ENCODE results near the gene OPHN1.
"Not testable (repeated sequence)": the region's sequence is repeated elsewhere in the genome, so short reads cannot be mapped to it uniquely, and the experiment has no call there.

OPHN1 gene

GRCh38 chrX:68273887-68274286, 159.4 kb downstream of the OPHN1 start:
- H4K12ac ChIP-seq (ENCODE audit: low read depth, low read length), result no peak overlapping the region
- H3K27me3 ChIP-seq (ENCODE audit: insufficient read depth, low read length), result no peaks in the 10 kb centered on the region
- no peak overlapping the region for H2AK5ac ChIP-seq (ENCODE audit: low read length)
- no peak for DNase-seq
- no peak overlapping the region for H4K8ac ChIP-seq (ENCODE audit: low read depth, low read length)
- H3K27ac ChIP-seq (ENCODE audit: low read depth, low read length), result no peak overlapping the region
- H3K14ac ChIP-seq (ENCODE audit: low read length), result no peak overlapping the region
- no peak overlapping the region for H2BK120ac ChIP-seq (ENCODE audit: insufficient read depth, low read length, poor library complexity)
- H2BK12ac ChIP-seq (ENCODE audit: low read length), result no peak overlapping the region
- no peak overlapping the region for H2BK5ac ChIP-seq (ENCODE audit: low read depth, low read length, poor library complexity)
- no peak overlapping the region for H3K4ac ChIP-seq (ENCODE audit: low read depth, low read length)
- no CpG with 5 or more reads among the region's 1 CpG for WGBS (ENCODE audit: extremely low coverage, insufficient coverage, insufficient read length)
- no peaks in the 10 kb centered on the region for H3K4me1 ChIP-seq (ENCODE audit: control insufficient read depth in 1 of 2, insufficient read depth in 2 of 2, low read length in 2 of 2)
- H3K23ac ChIP-seq (ENCODE audit: low read length), result no peak overlapping the region
- no peaks in the 10 kb centered on the region for H3K9me3 ChIP-seq (ENCODE audit: insufficient read depth, low read depth, low read length)
- H4K91ac ChIP-seq (ENCODE audit: low read depth, low read length), result no peak overlapping the region
- H3K79me1 ChIP-seq (ENCODE audit: low read length), result no peaks in the 10 kb centered on the region
- H3K18ac ChIP-seq (ENCODE audit: low read length), result no peak overlapping the region
- no peak overlapping the region for H2AFZ ChIP-seq (ENCODE audit: insufficient read depth, low read length, poor library complexity)
- no peak overlapping the region for H3K4me3 ChIP-seq (ENCODE audit: low read depth, low read length)
- no peaks in the 10 kb centered on the region for H3K36me3 ChIP-seq (ENCODE audit: control insufficient read depth in 1 of 2, insufficient read depth in 2 of 2, low read length in 2 of 2)
- no peak overlapping the region for H3K9ac ChIP-seq (ENCODE audit: low read length)
- H3K79me2 ChIP-seq (ENCODE audit: control insufficient read depth, insufficient read depth, low read length, poor library complexity), result no peaks in the 10 kb centered on the region
- H3K4me2 ChIP-seq (ENCODE audit: low read length), result no peak overlapping the region

- H3K4ac ChIP-seq (ENCODE audit: low read depth, low read length); H3K36me3 ChIP-seq (ENCODE audit: control insufficient read depth in 1 of 2, insufficient read depth in 2 of 2, low read length in 2 of 2); H3K4me2 ChIP-seq (ENCODE audit: low read length); H3K18ac ChIP-seq (ENCODE audit: low read length); DNase-seq; H3K79me2 ChIP-seq (ENCODE audit: control insufficient read depth, insufficient read depth, low read length, poor library complexity); H2BK12ac ChIP-seq (ENCODE audit: low read length); H3K27ac ChIP-seq (ENCODE audit: low read depth, low read length); H2AK5ac ChIP-seq (ENCODE audit: low read length); H4K91ac ChIP-seq (ENCODE audit: low read depth, low read length); H4K8ac ChIP-seq (ENCODE audit: low read depth, low read length); H3K27me3 ChIP-seq (ENCODE audit: insufficient read depth, low read length); H4K12ac ChIP-seq (ENCODE audit: low read depth, low read length); H2BK120ac ChIP-seq (ENCODE audit: insufficient read depth, low read length, poor library complexity); H2AFZ ChIP-seq (ENCODE audit: insufficient read depth, low read length, poor library complexity); H3K4me1 ChIP-seq (ENCODE audit: control insufficient read depth in 1 of 2, insufficient read depth in 2 of 2, low read length in 2 of 2); H3K4me3 ChIP-seq (ENCODE audit: low read depth, low read length); H3K9me3 ChIP-seq (ENCODE audit: insufficient read depth, low read depth, low read length); H3K79me1 ChIP-seq (ENCODE audit: low read length); H3K9ac ChIP-seq (ENCODE audit: low read length); H3K23ac ChIP-seq (ENCODE audit: low read length); H3K14ac ChIP-seq (ENCODE audit: low read length); H2BK5ac ChIP-seq (ENCODE audit: low read depth, low read length, poor library complexity): not testable (repeated sequence)
- WGBS (ENCODE audit: extremely low coverage, insufficient coverage, insufficient read length), result no CpG with 5 or more reads among the region's 9 CpGs
These were observed 168.5 kb downstream of the OPHN1 start for GRCh38 chrX:68264793-68265192.

DNA sequence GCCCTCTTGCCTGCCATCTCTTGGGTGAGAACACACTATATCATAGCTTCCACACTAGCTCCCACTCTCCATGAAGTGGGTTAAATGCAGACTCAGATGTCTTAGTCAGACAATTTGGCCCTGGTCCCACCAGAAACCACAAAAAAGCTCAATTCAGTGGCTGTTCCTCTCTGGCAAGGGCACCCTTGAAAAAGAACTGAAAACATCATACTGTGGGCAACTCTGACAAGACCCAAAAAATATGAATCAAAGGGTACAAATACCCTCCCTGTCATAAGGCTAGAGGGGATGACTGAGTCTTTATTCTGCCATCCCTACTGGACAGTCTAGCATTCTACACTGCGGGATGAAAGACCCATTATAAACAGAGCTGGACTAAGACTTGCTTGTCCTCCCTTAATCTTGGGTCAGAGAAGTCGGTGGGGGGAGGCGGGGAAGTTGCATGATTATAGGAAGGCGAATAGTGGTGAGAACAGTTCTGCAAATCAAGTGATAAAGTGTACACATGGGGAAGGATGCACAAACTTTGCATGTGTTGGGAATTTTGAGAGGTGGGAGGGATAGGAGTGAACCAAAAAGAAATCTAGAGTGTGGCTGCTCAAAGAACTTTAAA, 172.1 kb downstream of the OPHN1 start:
- Histone ChIP-seq H3K27me3 (ENCODE audit: insufficient read depth, low read length) (no peaks in the 10 kb centered on the region), H3K4me2 (ENCODE audit: low read length) (no peak overlapping the region), H3K36me3 (ENCODE audit: control insufficient read depth in 1 of 2, insufficient read depth in 2 of 2, low read length in 2 of 2) (no peaks in the 10 kb centered on the region), H3K4me1 (ENCODE audit: control insufficient read depth in 1 of 2, insufficient read depth in 2 of 2, low read length in 2 of 2) (no peaks in the 10 kb centered on the region), H3K18ac (ENCODE audit: low read length) (no peak overlapping the region), H3K9ac (ENCODE audit: low read length) (no peak overlapping the region), H2BK12ac (ENCODE audit: low read length) (no peak overlapping the region), H2AK5ac (ENCODE audit: low read length) (no peak overlapping the region), H3K9me3 (ENCODE audit: insufficient read depth, low read depth, low read length) (no peaks in the 10 kb centered on the region), H3K4ac (ENCODE audit: low read depth, low read length) (no peak overlapping the region), H4K12ac (ENCODE audit: low read depth, low read length) (no peak overlapping the region), H2BK120ac (ENCODE audit: insufficient read depth, low read length, poor library complexity) (no peak overlapping the region), H2AFZ (ENCODE audit: insufficient read depth, low read length, poor library complexity) (no peak overlapping the region), H3K14ac (ENCODE audit: low read length) (no peak overlapping the region), H2BK5ac (ENCODE audit: low read depth, low read length, poor library complexity) (no peak overlapping the region), H3K79me2 (ENCODE audit: control insufficient read depth, insufficient read depth, low read length, poor library complexity) (no peaks in the 10 kb centered on the region), H4K91ac (ENCODE audit: low read depth, low read length) (no peak overlapping the region), H4K8ac (ENCODE audit: low read depth, low read length) (no peak overlapping the region), H3K23ac (ENCODE audit: low read length) (no peak overlapping the region), H3K27ac (ENCODE audit: low read depth, low read length) (no peak overlapping the region), H3K4me3 (ENCODE audit: low read depth, low read length) (no peak overlapping the region), H3K79me1 (ENCODE audit: low read length) (no peaks in the 10 kb centered on the region)
- no CpG with 5 or more reads among the region's 4 CpGs for WGBS (ENCODE audit: extremely low coverage, insufficient coverage, insufficient read length)
- DNase-seq, result no peak

GRCh38 chrX:68256990-68257389, 176.3 kb downstream of the OPHN1 start:
- Histone ChIP-seq H2AFZ (ENCODE audit: insufficient read depth, low read length, poor library complexity) (no peak overlapping the region), H3K4me3 (ENCODE audit: low read depth, low read length) (no peak overlapping the region), H2BK120ac (ENCODE audit: insufficient read depth, low read length, poor library complexity) (no peak overlapping the region), H3K27me3 (ENCODE audit: insufficient read depth, low read length) (no peaks in the 10 kb centered on the region), H3K4me1 (ENCODE audit: control insufficient read depth in 1 of 2, insufficient read depth in 2 of 2, low read length in 2 of 2) (no peaks in the 10 kb centered on the region), H3K18ac (ENCODE audit: low read length) (no peak overlapping the region), H3K4me2 (ENCODE audit: low read length) (no peak overlapping the region), H2AK5ac (ENCODE audit: low read length) (no peak overlapping the region), H3K36me3 (ENCODE audit: control insufficient read depth in 1 of 2, insufficient read depth in 2 of 2, low read length in 2 of 2) (no peaks in the 10 kb centered on the region), H3K9me3 (ENCODE audit: insufficient read depth, low read depth, low read length) (no peaks in the 10 kb centered on the region), H3K79me2 (ENCODE audit: control insufficient read depth, insufficient read depth, low read length, poor library complexity) (no peaks in the 10 kb centered on the region), H4K8ac (ENCODE audit: low read depth, low read length) (no peak overlapping the region), H3K9ac (ENCODE audit: low read length) (no peak overlapping the region), H4K12ac (ENCODE audit: low read depth, low read length) (no peak overlapping the region), H3K14ac (ENCODE audit: low read length) (no peak overlapping the region), H3K79me1 (ENCODE audit: low read length) (no peaks in the 10 kb centered on the region), H2BK5ac (ENCODE audit: low read depth, low read length, poor library complexity) (no peak overlapping the region), H2BK12ac (ENCODE audit: low read length) (no peak overlapping the region), H3K4ac (ENCODE audit: low read depth, low read length) (no peak overlapping the region), H3K23ac (ENCODE audit: low read length) (no peak overlapping the region), H3K27ac (ENCODE audit: low read depth, low read length) (no peak overlapping the region), H4K91ac (ENCODE audit: low read depth, low read length) (no peak overlapping the region)
- no CpG with 5 or more reads among the region's 2 CpGs for WGBS (ENCODE audit: extremely low coverage, insufficient coverage, insufficient read length)
- DNase-seq, result no peak

Data from trophoblast cell (in vitro differentiated cells and primary cell).